Fibroblast of lung (primary cell): ENCODE data around the gene AGBL1.

Experiments
- EZH2 ChIP-seq: IDR thresholded peaks from 2 replicates; pipeline ENCODE4 v1.5.1; 2012; ENCODE audit warnings: low read length, control low read depth, mild to moderate bottlenecking; ENCODE audit errors: missing control alignments
- TF ChIP-seq, protein P1 (sequence below), 2 donors: IDR thresholded peaks in 1 of 2; conservative IDR thresholded peaks in 1 of 2; 1 replicate in 1 of 2; 2 replicates in 1 of 2; pipeline ENCODE4 v1.5.1; 2011 to 2012; ENCODE audit warnings: low read length in 2 of 2, control low read depth in 1 of 2, inconsistent platforms in 1 of 2, low read depth in 1 of 2, mild to moderate bottlenecking in 1 of 2

DNA sequence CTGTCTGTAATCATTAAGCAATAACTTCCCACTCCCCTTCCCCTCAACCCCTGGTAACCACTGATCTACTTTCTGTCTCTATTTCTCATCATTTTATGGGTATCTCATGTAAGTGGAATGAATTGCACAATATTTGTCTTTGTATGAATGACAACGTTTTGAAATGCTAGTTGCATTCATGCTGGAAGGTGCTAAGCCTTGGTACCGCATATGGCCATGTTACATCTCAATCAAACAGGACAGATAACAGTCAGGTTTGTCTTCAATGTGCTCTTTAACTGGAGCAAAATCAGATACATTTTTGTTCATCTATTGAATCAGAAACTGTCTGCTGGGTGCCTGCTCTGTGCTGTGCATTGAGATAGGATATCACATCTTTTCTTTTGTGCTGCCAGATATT is 134.2 kb downstream of the AGBL1 start:
- TF ChIP-seq, protein P1, sequence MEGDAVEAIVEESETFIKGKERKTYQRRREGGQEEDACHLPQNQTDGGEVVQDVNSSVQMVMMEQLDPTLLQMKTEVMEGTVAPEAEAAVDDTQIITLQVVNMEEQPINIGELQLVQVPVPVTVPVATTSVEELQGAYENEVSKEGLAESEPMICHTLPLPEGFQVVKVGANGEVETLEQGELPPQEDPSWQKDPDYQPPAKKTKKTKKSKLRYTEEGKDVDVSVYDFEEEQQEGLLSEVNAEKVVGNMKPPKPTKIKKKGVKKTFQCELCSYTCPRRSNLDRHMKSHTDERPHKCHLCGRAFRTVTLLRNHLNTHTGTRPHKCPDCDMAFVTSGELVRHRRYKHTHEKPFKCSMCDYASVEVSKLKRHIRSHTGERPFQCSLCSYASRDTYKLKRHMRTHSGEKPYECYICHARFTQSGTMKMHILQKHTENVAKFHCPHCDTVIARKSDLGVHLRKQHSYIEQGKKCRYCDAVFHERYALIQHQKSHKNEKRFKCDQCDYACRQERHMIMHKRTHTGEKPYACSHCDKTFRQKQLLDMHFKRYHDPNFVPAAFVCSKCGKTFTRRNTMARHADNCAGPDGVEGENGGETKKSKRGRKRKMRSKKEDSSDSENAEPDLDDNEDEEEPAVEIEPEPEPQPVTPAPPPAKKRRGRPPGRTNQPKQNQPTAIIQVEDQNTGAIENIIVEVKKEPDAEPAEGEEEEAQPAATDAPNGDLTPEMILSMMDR (conservative IDR thresholded peaks at IDR 0.05 in 1 of 2, IDR thresholded peaks at IDR 0.05 in 1 of 2; ENCODE audit: low read depth in 1 of 2, low read length in 2 of 2): no peak
- TF ChIP-seq EZH2: no peak
